Measurements from ENCODE around the gene DELE1. TPM values are rescaled to one million over a fixed set of nuclear protein-coding genes. Genes with fewer than 3 reads are reported as not detected.
"Not testable (repeated sequence)": the region's sequence is repeated elsewhere in the genome, so short reads cannot be mapped to it uniquely, and the experiment has no call there.

Gene DELE1
- total and polyA plus RNA-seq, 4 donors: 46.3 to 141 (median 69.2) TPM

DNA sequence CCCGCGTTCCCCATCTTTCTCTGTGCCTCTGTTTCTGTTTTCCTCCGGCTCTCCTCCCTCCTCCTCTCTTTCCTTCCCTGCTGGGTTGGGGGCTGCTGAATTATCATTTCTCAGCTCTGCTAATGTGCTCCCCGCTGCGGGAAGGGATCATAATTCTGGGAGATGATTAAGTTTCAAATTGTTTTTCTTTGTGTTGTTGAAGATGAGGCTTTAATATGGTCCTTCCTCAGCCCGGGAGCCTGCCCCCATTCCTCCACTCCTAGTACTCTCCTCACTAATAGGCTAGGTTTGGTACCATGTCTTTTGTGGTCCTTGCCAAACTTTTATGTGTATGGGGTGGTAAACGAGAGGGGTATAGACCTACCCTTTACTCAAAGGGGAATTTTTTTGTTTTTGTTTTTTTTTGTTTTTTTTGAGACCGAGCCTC, 39.8 kb upstream of the DELE1 start:
- TF ChIP-seq, protein P1, sequence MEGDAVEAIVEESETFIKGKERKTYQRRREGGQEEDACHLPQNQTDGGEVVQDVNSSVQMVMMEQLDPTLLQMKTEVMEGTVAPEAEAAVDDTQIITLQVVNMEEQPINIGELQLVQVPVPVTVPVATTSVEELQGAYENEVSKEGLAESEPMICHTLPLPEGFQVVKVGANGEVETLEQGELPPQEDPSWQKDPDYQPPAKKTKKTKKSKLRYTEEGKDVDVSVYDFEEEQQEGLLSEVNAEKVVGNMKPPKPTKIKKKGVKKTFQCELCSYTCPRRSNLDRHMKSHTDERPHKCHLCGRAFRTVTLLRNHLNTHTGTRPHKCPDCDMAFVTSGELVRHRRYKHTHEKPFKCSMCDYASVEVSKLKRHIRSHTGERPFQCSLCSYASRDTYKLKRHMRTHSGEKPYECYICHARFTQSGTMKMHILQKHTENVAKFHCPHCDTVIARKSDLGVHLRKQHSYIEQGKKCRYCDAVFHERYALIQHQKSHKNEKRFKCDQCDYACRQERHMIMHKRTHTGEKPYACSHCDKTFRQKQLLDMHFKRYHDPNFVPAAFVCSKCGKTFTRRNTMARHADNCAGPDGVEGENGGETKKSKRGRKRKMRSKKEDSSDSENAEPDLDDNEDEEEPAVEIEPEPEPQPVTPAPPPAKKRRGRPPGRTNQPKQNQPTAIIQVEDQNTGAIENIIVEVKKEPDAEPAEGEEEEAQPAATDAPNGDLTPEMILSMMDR (IDR thresholded peaks at IDR 0.05; ENCODE audit: control extremely low read depth, extremely low read depth): no peak
- no peaks in the 10 kb centered on the region for H3K36me3 ChIP-seq (ENCODE audit: control insufficient read depth in 4 of 4, insufficient read depth in 4 of 4, low read length in 4 of 4)
- no peak for ATAC-seq (ENCODE audit: insufficient read depth, low FRiP score)
- DNase-seq: no peak
- H3K4me3 ChIP-seq: no peak overlapping the region
- no peak overlapping the region for H3K9ac ChIP-seq (ENCODE audit: insufficient read depth in 1 of 2, low read length in 2 of 2)
- no peak overlapping the region for H3K27ac ChIP-seq (ENCODE audit: low read depth in 1 of 2, low read length in 1 of 2)
- peaks cover 0 to 40% (median 37%) of the 10 kb centered on the region in 3 donors for H3K27me3 ChIP-seq (ENCODE audit: control insufficient read depth in 3 of 3, insufficient read depth in 3 of 3, low read length in 2 of 3)
- H3K4me1 ChIP-seq (ENCODE audit: control insufficient read depth in 5 of 5, insufficient read depth in 5 of 5, low read length in 5 of 5): peaks cover 0 to 4% (median 2%) of the 10 kb centered on the region in 5 donors
- no peaks in the 10 kb centered on the region for H3K9me3 ChIP-seq (ENCODE audit: control insufficient read depth in 4 of 4, insufficient read depth in 3 of 4, low read length in 3 of 4)
- WGBS, 2 donors: 36 to 44% methylated on average over 8 of the region's 8 CpGs

- no peak for ATAC-seq (ENCODE audit: insufficient read depth, low FRiP score)
- Histone ChIP-seq H3K36me3 (ENCODE audit: control insufficient read depth in 4 of 4, insufficient read depth in 4 of 4, low read length in 4 of 4) (no peaks in the 10 kb centered on the region), H3K9ac (ENCODE audit: insufficient read depth in 1 of 2, low read length in 2 of 2) (no peak overlapping the region), H3K27ac (ENCODE audit: low read depth in 1 of 2, low read length in 1 of 2) (no peak overlapping the region), H3K4me3 (no peak overlapping the region), H3K4me1 (ENCODE audit: control insufficient read depth in 5 of 5, insufficient read depth in 5 of 5, low read length in 5 of 5) (no peaks in the 10 kb centered on the region), H3K9me3 (ENCODE audit: control insufficient read depth in 4 of 4, insufficient read depth in 3 of 4, low read length in 3 of 4) (no peaks in the 10 kb centered on the region), H3K27me3 (ENCODE audit: control insufficient read depth in 3 of 3, insufficient read depth in 3 of 3, low read length in 2 of 3) (peaks cover 0 to 3% (median 0%) of the 10 kb centered on the region in 3 donors)
- no peak for DNase-seq
- 52 to 53% methylated on average over 3 of the region's 3 CpGs for WGBS, 2 donors
- TF ChIP-seq, protein P1 (IDR thresholded peaks at IDR 0.05; ENCODE audit: control extremely low read depth, extremely low read depth): no peak
Measured at GRCh38 chr5:141889282-141889871, 34.3 kb upstream of the DELE1 start.

DNA sequence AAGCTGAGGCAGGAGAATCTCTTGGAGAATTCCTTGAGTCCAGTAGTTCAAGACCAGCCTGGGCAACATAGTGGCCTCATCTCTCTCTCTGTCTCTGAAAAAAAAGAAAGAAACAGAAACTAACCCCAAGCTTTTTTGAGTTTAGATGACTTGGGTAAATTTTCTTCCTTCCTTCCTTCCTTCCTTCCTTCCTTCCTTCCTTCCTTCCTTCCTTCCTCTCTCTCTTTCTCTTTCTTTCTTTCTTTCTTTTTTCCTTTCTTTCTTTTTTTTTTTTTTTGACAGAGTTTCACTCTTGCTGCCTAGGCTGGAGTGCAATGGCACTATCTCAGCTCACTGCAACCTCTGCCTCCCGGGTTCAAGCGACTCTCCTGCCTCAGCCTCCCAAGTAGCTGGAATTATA, 33.2 kb upstream of the DELE1 start:
- not testable (repeated sequence) for DNase-seq; H3K27ac ChIP-seq (ENCODE audit: low read depth in 1 of 2, low read length in 1 of 2); H3K4me1 ChIP-seq (ENCODE audit: control insufficient read depth in 5 of 5, insufficient read depth in 5 of 5, low read length in 5 of 5); ATAC-seq (ENCODE audit: insufficient read depth, low FRiP score); H3K36me3 ChIP-seq (ENCODE audit: control insufficient read depth in 4 of 4, insufficient read depth in 4 of 4, low read length in 4 of 4); H3K4me3 ChIP-seq; H3K9me3 ChIP-seq (ENCODE audit: control insufficient read depth in 4 of 4, insufficient read depth in 3 of 4, low read length in 3 of 4); H3K27me3 ChIP-seq (ENCODE audit: control insufficient read depth in 3 of 3, insufficient read depth in 3 of 3, low read length in 2 of 3); H3K9ac ChIP-seq (ENCODE audit: insufficient read depth in 1 of 2, low read length in 2 of 2)
- 99 to 100% methylated on average over 2 of the region's 2 CpGs for WGBS, 2 donors

GRCh38 chr5:141897425-141897824, 26.2 kb upstream of the DELE1 start:
- Histone ChIP-seq H3K4me1 (ENCODE audit: control insufficient read depth in 5 of 5, insufficient read depth in 5 of 5, low read length in 5 of 5) (no peaks in the 10 kb centered on the region), H3K36me3 (ENCODE audit: control insufficient read depth in 4 of 4, insufficient read depth in 4 of 4, low read length in 4 of 4) (no peaks in the 10 kb centered on the region), H3K9me3 (ENCODE audit: control insufficient read depth in 4 of 4, insufficient read depth in 3 of 4, low read length in 3 of 4) (no peaks in the 10 kb centered on the region), H3K9ac (ENCODE audit: insufficient read depth in 1 of 2, low read length in 2 of 2) (no peak overlapping the region), H3K27ac (ENCODE audit: low read depth in 1 of 2, low read length in 1 of 2) (no peak overlapping the region), H3K27me3 (ENCODE audit: control insufficient read depth in 3 of 3, insufficient read depth in 3 of 3, low read length in 2 of 3) (no peaks in the 10 kb centered on the region), H3K4me3 (no peak overlapping the region)
- DNase-seq (no peak), ATAC-seq (ENCODE audit: insufficient read depth, low FRiP score) (no peak)
- TF ChIP-seq, protein P1 (IDR thresholded peaks at IDR 0.05; ENCODE audit: control extremely low read depth, extremely low read depth): no peak
- 95 to 99% methylated on average over 4 of the region's 4 CpGs for WGBS, 2 donors
